ENCODE results near the gene B3GNT3. TPM values are rescaled to one million over a fixed set of nuclear protein-coding genes. Genes with fewer than 3 reads are reported as not detected.

The B3GNT3 gene
- total and polyA plus RNA-seq, 2 of the 13 experiments (the other 11 are each of a cell fraction or from before 2014, with no cell fraction given) = 0.86 to 4.0 TPM

DNA sequence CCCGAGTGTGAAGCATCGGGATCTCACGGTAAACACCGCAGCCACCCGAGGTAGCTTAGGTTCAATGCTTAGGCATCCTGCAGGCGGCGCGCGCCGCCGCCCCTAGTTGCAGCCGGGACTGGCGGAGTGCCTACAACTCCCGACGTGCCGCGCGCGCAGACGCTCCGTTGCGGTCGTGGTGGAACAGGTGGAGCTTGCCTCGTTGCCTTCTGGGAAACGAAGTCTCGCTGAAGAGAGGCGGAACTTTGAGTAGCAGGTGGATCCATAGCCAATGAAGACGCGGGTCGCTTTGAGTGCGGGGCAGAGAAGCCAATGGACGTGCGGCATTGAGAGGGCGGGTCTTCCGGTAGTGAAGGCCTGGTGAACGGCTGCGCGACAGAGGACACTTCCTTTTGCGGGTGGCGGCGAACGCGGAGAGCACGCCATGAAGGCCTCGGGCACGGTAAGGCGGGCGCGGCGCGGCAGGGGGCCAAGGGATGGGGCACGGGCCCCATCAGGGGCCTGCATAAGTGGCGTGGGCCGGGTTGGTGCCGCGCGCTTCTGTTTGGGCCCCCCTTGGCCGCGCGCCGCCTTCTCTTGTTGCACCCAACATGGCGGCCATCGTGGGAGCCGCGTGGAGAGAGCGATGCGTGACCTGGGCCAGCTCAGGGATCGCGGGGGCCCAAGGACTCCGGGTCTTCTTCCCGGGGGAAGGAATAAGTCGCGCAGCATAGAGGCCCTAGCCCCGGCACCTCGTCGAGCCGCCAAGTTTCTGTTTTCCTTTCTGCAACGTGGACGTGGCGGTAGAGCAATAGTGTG lies 64.8 kb downstream of the B3GNT3 start, which contains the start of gene RPL18A (continued):
- peak; percentile 32; the same call in 1 of the 2 replicates for TF ChIP-seq ZBTB33 (CRISPR knock-in tag; IDR thresholded peaks at IDR 0.05)
- no peak for TF ChIP-seq ZNF772 (CRISPR knock-in tag; IDR thresholded peaks at IDR 0.05)
- TF ChIP-seq ZBTB42 (CRISPR knock-in tag; IDR thresholded peaks at IDR 0.05) = no peak

GRCh38 chr19:17860331-17860992 lies 65.5 kb downstream of the B3GNT3 start:
- Histone ChIP-seq H3K9me3 (ENCODE audit: low read length) (no peaks in the 10 kb centered on the region), H3K4me1 (ENCODE audit: insufficient read depth, low read length) (peaks cover 22% of the 10 kb centered on the region), H4K20me1 (ENCODE audit: insufficient read depth, low read length) (peaks cover 53% of the 10 kb centered on the region), H3K27me3 (ENCODE audit: control insufficient read depth in 1 of 2, insufficient read depth in 2 of 2, low read length in 2 of 2) (no peaks in the 10 kb centered on the region; a peak in 1 of 5 replicates), H3K79me2 (ENCODE audit: insufficient read depth, low read length) (peaks cover 27% of the 10 kb centered on the region), H3K9ac (ENCODE audit: insufficient read depth, low read depth, low read length) (peak overlapping the region; percentile 99), H3K4me3 (replicated peaks in 1 of 3; ENCODE audit: insufficient read depth in 1 of 3, low read depth in 2 of 3, low read length in 3 of 3) (peak overlapping the region; percentile 91 to 97 (median 96)), H2AFZ (ENCODE audit: low read length) (no peak overlapping the region), H3K36me3 (replicated peaks in 1 of 2; ENCODE audit: control insufficient read depth in 1 of 2, insufficient read depth in 2 of 2, low read length in 2 of 2) (peaks cover 14 to 33% of the 10 kb centered on the region in 2 experiments), H3K27ac (ENCODE audit: extremely low read length, insufficient read depth, low read length) (peak overlapping the region; percentile 82), H3K4me2 (ENCODE audit: low read depth, low read length) (peak overlapping the region; percentile 82)
- in situ Hi-C loops (cut with HindIII; ENCODE audit: extremely low pct_ligation_motif_present, low pct_unique_long_range_greater_than_20kb) (no loop called here), intact Hi-C loops (cut with micrococcal nuclease; ENCODE audit: unreplicated experiment) (no loop called here)
- WGBS (ENCODE audit: low lambda C conversion rate) = 2% methylated on average over 20 of the region's 22 CpGs
- POLR2A ChIA-PET = interaction anchor here (1.2 to 2.2 kb wide), 8 partner anchors 12 to 255 kb away, joined by 3 to 49 read pairs (median 13); partner anchors contain the start of genes B3GNT3, CCDC124 and JAK3
- CTCF ChIA-PET (ENCODE audit: low intra/inter-chr PET ratio, low total read pairs) = no interaction called here
- ATAC-seq (no peak), DNase-seq (ENCODE audit: low spot score) (no peak), FAIRE-seq (no peak)
- BruUV-seq (replicated peaks) = TSS peak; percentile 72
- TF ChIP-seq, protein P1, sequence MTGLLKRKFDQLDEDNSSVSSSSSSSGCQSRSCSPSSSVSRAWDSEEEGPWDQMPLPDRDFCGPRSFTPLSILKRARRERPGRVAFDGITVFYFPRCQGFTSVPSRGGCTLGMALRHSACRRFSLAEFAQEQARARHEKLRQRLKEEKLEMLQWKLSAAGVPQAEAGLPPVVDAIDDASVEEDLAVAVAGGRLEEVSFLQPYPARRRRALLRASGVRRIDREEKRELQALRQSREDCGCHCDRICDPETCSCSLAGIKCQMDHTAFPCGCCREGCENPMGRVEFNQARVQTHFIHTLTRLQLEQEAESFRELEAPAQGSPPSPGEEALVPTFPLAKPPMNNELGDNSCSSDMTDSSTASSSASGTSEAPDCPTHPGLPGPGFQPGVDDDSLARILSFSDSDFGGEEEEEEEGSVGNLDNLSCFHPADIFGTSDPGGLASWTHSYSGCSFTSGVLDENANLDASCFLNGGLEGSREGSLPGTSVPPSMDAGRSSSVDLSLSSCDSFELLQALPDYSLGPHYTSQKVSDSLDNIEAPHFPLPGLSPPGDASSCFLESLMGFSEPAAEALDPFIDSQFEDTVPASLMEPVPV (CRISPR knock-in tag; IDR thresholded peaks at IDR 0.05) = peak; percentile 3; the same call in 1 of the 2 replicates
- 0 out of 2 replicates have a peak, but pooled peaks have one; percentile 6 for TF ChIP-seq MXD4 (CRISPR knock-in tag; IDR thresholded peaks at IDR 0.05)
- TF ChIP-seq KAT2B (IDR thresholded peaks at IDR 0.05; ENCODE audit: borderline replicate concordance, low read depth, low read length) = no peak
- 0 out of 2 replicates have a peak, but pooled peaks have one; percentile 26 for TF ChIP-seq ZNF589 (CRISPR knock-in tag; conservative IDR thresholded peaks at IDR 0.05)
- 0 out of 2 replicates have a peak, but pooled peaks have one; percentile 34 for TF ChIP-seq ZNF773 (CRISPR knock-in tag; IDR thresholded peaks at IDR 0.05; ENCODE audit: borderline replicate concordance)
- 0 out of 2 replicates have a peak, but pooled peaks have one; percentile 9 for TF ChIP-seq SRY (CRISPR knock-in tag; IDR thresholded peaks at IDR 0.05)
- no peak for TF ChIP-seq TOPORS (CRISPR knock-in tag; IDR thresholded peaks at IDR 0.05)
- TF ChIP-seq RXRB (CRISPR knock-in tag; IDR thresholded peaks at IDR 0.05; ENCODE audit: borderline replicate concordance) = no peak
- 0 out of 2 replicates have a peak, but pooled peaks have one; percentile 38 for TF ChIP-seq EED (CRISPR knock-in tag; IDR thresholded peaks at IDR 0.05)
- peak; percentile 29 for TF ChIP-seq POLR2G (IDR thresholded peaks at IDR 0.05; ENCODE audit: low read depth, low read length)
- TF ChIP-seq FOXJ3 (CRISPR knock-in tag; IDR thresholded peaks at IDR 0.05; ENCODE audit: borderline replicate concordance) = no peak
- 0 out of 2 replicates have a peak, but pooled peaks have one; percentile 19 for TF ChIP-seq ZNF557 (CRISPR knock-in tag; IDR thresholded peaks at IDR 0.05)
- no peak for TF ChIP-seq NR2C2 (CRISPR knock-in tag; IDR thresholded peaks at IDR 0.05; ENCODE audit: borderline replicate concordance)
- no peak for TF ChIP-seq RBM22 (optimal IDR thresholded peaks at IDR 0.05; ENCODE audit: low read length)
- no peak for TF ChIP-seq NONO (IDR thresholded peaks at IDR 0.05)
- no peak for TF ChIP-seq NONO (CRISPR knock-in tag; conservative IDR thresholded peaks at IDR 0.05)

Data from HepG2 (cell line).